Measurements from ENCODE around the gene PKP3. TPM values are rescaled to one million over a fixed set of nuclear protein-coding genes. Genes with fewer than 3 reads are reported as not detected.

Gene PKP3
- total RNA-seq, 6 donors from 2014 or later = 33.4 to 86.3 (median 55.2) TPM

GRCh38 chr11:392102-392777, 1.8 kb upstream of the PKP3 start:
- Histone ChIP-seq H3K27me3 (no peaks in the 10 kb centered on the region), H3K4me1 (peaks cover 4 to 23% (median 14%) of the 10 kb centered on the region in 4 donors), H3K9me3 (no peaks in the 10 kb centered on the region), H3K27ac (no peak overlapping the region), H3K4me3 (no peak overlapping the region), H3K36me3 (no peaks in the 10 kb centered on the region)
- ATAC-seq (ENCODE audit: low FRiP score in 2 of 2) = no peak
- WGBS, 2 donors = 90 to 93% methylated on average over 11 to 35 of the region's 36 CpGs
- TF ChIP-seq POLR2A (IDR thresholded peaks at IDR 0.05) = no peak
- DNase-seq = peak in 1 of 2 donors; percentile 79

- peak; percentile 2 to 48 for ATAC-seq (ENCODE audit: low FRiP score in 2 of 2)
- Histone ChIP-seq H3K36me3 (no peaks in the 10 kb centered on the region), H3K4me1 (peaks cover 4 to 28% (median 17%) of the 10 kb centered on the region in 4 donors), H3K27ac (peak overlapping the region in 3 of 4 donors; percentile 36 to 70 (median 68)), H3K9me3 (no peaks in the 10 kb centered on the region), H3K4me3 (peak overlapping the region in 2 of 4 donors; percentile 60), H3K27me3 (no peaks in the 10 kb centered on the region)
- TF ChIP-seq POLR2A (IDR thresholded peaks at IDR 0.05) = no peak
- no peak for TF ChIP-seq CTCF (IDR thresholded peaks at IDR 0.05)
- no peak for TF ChIP-seq EP300 (IDR thresholded peaks at IDR 0.05)
- TF ChIP-seq POLR2AphosphoS5 (IDR thresholded peaks at IDR 0.05) = no peak
- WGBS, 2 donors = 62 to 100% methylated on average over 2 to 10 of the region's 17 CpGs
- peak in 1 of 2 donors; percentile 85 for DNase-seq
Measured at GRCh38 chr11:393219-394033, 583 bp upstream of the PKP3 start.

- 69 to 74% methylated on average over 15 to 25 of the region's 25 CpGs for WGBS, 2 donors
Measured at GRCh38 chr11:394858-395655, 1.0 kb downstream of the PKP3 start.

DNA sequence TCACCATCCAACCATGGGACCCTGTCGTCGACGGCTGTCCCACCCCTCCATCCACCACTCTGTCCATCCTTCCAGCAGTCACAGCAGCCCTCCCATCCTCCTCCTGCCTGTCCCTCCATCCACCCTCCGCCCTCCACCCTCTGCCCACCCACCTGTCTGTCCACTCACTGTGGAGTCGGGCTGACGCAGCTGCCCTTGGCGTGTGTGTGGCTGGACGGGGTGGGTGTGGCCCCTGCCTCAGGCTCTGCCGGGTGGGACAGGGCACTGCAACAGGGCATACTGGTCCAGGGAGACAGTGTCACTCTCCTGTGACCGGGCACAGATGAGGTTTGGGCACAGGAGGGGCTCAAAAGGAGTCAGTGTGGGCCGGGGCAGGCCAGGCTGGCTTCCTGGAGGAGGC, 1.9 kb downstream of the PKP3 start:
- DNase-seq (peak in 1 of 2 donors; percentile 73), ATAC-seq (ENCODE audit: low FRiP score in 2 of 2) (no peak)
- Histone ChIP-seq H3K27me3 (peaks cover 0 to 8% (median 0%) of the 10 kb centered on the region in 4 donors), H3K9me3 (no peaks in the 10 kb centered on the region), H3K4me1 (peaks cover 4 to 34% (median 17%) of the 10 kb centered on the region in 4 donors), H3K27ac (no peak overlapping the region), H3K36me3 (no peaks in the 10 kb centered on the region), H3K4me3 (peak overlapping the region in 1 of 4 donors; percentile 60)
- TF ChIP-seq EP300 (IDR thresholded peaks at IDR 0.05) (no peak), POLR2AphosphoS5 (IDR thresholded peaks at IDR 0.05) (no peak), CTCF (IDR thresholded peaks at IDR 0.05) (no peak), POLR2A (IDR thresholded peaks at IDR 0.05) (no peak)
- 77 to 86% methylated on average over 7 to 11 of the region's 11 CpGs for WGBS, 2 donors

More at GRCh38 chr11:394858-395655, 1.0 kb downstream of the PKP3 start:
- ATAC-seq (ENCODE audit: low FRiP score in 2 of 2) (no peak), DNase-seq (peak in 1 of 2 donors; percentile 77)
- no peaks in the 10 kb centered on the region for H3K36me3 ChIP-seq
- H3K4me3 ChIP-seq = peak overlapping the region in 3 of 4 donors; percentile 44 to 60 (median 60)
- H3K9me3 ChIP-seq = no peaks in the 10 kb centered on the region
- H3K27me3 ChIP-seq = peaks cover 0 to 2% (median 0%) of the 10 kb centered on the region in 4 donors
- peak overlapping the region in 2 of 4 donors; percentile 68 to 70 for H3K27ac ChIP-seq
- peaks cover 4 to 29% (median 17%) of the 10 kb centered on the region in 4 donors for H3K4me1 ChIP-seq
- no peak for TF ChIP-seq POLR2A (IDR thresholded peaks at IDR 0.05)
- TF ChIP-seq CTCF (IDR thresholded peaks at IDR 0.05) = no peak
- no peak for TF ChIP-seq EP300 (IDR thresholded peaks at IDR 0.05)
- TF ChIP-seq POLR2AphosphoS5 (IDR thresholded peaks at IDR 0.05) = no peak

Measured in upper lobe of left lung (tissue), 6 donors.